HG02588 (cell line): ENCODE measurements around the gene NT5C3A.
"Not testable (repeated sequence)": the region's sequence is repeated elsewhere in the genome, so short reads cannot be mapped to it uniquely, and the experiment has no call there.

Experiments
- ATAC-seq: cut with Tn5 transposase; IDR thresholded peaks from one replicate; pipeline ENCODE4 v1.9.1; 2021; ENCODE audit warnings: mild to moderate bottlenecking, moderate library complexity; ENCODE audit not compliant: unreplicated experiment

The NT5C3A gene

DNA sequence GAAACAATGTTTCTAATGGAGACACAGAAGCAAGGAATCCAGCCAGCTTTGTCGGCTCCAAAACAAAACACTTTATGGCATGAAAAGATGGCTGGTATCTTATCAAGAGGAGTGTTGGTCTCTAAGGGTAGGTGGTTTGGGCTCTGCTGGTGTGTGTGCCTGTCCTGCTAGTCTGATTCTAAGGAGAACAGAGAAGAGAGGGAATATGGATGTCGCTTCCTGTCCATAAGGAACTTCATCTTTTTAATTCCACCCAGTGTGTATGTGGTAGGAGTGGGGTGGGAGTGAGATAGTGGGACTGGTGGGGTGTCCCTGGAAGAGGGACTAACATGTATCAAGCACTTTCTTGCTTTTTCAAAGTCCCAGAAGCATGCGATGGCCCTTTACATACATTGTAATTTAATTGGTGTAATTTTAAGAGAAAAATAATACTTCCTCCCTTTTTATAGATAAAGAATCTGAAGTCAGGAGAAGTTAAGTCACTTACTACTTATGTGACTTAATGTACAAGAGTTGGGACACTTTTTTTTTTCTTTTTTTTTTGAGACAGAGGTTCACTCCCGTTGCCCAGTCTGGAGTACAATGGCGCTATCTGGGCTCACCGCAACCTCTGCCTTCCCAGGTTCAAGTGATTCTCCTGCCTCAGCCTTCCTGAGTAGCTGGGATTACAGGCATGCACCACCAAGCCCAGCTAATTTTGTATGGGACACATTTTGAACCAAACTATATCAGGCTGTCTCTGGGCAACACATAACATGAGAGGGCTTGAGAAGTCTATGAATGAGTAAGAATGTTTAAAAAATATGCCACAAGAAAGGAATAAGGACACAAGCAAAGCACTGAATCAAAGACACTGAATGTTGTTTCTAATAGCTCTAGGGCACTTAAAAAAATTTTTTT is 18.8 kb downstream of the NT5C3A start:
- ATAC-seq: no peak

DNA sequence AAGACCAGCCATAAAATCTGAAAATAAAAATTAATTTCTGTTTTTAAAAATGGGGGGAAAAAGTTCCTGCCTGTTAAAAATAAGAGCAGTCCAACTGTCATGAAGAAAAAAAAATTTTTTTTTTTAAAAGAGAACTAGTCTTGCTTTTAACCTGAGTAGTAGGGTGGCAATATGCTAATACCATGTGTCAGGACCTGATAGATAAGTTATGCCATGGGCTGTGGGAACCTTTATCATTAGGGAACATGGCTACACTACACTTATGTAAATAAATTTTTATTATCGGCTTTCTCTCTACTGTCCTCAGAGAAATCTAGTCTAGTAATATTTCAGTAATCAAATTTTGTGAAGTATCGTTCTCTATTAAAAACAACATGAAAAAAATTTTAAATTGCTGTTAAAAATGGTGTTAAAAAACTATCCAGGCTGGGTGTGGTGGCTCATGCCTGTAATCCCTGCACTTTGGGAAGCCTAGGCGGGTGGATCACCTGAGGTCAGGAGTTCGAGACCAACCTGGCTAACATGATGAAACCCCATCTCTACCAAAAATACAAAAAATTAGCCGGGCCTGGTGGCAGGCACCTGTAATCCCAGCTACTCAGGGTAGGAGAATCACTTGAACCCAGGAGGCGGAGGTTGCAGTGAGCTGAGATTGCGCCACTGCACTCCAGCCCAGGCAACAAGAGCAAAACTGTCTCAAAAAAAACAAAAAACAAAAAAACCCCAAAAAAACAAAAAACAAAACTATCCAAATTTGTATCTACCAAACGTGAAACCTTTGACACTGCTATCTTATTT is 20.7 kb downstream of the NT5C3A start:
- ATAC-seq: no peak

GRCh38 chr7:33040803-33041516 is 21.6 kb downstream of the NT5C3A start:
- peak; percentile 94 for ATAC-seq

DNA sequence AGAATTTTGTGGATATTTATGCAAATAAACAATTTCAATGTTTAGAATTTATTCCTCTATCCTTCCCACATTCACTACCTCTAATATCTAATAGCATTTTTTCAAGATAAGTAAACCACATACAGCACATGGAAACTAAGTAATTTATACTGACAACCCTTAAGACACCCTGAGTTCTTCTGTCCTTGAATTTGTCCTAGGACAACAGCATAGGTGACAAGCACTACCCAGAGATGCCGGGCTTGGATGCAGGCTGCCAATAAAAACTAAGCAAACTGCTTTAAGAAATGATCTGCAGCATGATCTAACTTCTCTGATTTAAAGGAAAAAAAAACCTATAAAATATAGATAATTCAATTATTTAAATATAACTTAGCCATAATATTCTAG is 22.7 kb downstream of the NT5C3A start:
- no peak for ATAC-seq

DNA sequence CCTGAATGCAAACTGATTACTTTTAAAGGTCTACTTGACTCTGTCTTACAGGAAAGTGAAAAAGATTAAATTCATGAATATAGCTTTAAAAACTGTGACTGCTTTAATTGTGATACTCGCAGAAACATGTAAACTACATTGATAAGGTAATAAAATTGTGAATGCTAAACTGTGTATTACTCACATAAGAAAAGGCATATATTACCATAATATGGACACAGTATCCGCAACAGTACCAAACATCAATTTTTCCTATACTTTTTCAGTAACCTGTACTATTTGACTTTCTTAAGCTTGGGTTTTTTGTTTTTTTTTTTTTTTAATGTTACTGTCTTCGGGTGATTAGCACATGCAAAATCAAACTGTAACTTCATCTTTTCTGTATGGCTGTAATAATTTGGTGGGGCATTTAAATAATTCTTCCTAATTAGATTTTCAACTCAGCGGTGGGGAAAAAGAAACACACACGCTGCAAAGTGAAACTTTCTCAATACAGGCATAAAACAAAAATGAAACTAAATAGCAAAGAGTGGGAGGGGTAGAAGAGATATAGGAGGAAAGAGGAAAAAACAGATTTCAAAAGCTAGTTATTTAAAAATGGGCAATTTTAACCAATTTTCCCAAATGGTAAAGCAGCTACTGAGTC is 23.2 kb downstream of the NT5C3A start:
- no peak for ATAC-seq

- ATAC-seq: no peak
Measured at GRCh38 chr7:33038639-33039038, 23.9 kb downstream of the NT5C3A start.

- ATAC-seq: no peak
Measured at GRCh38 chr7:33035776-33036175, 26.8 kb downstream of the NT5C3A start.

DNA sequence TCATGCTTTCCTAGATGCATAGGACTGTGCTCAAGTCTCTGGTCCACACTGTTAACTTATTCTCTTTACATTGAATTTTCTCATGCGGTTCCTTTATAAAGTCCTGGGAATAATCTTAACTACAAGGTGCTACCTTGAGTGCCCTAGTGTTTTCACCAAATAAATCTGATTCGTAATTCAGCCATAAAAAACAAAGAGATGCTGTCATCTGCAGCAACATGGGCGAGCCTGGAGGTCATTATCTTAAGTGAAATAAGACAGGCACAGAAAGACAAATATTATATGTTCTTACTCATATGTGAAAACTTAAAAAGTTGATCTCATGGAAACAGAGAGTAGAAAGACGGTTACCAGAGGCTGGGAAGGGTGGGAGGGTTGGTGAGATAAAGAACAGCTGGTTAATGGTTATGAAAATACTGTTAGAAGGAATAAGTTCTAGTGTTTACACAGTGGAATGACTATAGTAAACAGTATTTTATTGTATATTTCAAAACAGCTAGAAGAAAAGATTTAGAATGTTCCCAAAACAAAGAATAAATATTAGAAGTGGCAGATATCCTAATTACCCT is 38.3 kb downstream of the NT5C3A start:
- no peak for ATAC-seq

GRCh38 chr7:33012364-33012763 is 50.2 kb downstream of the NT5C3A start:
- ATAC-seq: no peak

DNA sequence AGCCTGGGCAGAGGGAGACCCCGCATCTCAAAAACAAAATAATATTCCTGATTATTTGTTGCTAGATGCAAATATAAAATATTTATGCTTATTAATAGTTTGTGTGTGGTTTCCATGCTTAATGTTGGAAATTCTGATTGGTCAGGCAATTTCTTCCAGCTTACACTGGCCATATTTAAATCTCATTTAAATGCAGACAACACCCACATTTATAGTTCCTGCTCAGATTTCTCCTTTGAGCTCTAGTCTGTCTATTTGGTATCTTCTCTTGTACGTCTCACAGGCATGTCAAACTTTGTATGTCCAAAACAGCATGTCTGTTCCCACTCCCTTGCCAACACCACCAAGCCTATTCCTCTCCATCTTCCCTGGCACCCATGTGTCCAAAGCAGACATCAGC is 52.8 kb downstream of the NT5C3A start:
- ATAC-seq: no peak

DNA sequence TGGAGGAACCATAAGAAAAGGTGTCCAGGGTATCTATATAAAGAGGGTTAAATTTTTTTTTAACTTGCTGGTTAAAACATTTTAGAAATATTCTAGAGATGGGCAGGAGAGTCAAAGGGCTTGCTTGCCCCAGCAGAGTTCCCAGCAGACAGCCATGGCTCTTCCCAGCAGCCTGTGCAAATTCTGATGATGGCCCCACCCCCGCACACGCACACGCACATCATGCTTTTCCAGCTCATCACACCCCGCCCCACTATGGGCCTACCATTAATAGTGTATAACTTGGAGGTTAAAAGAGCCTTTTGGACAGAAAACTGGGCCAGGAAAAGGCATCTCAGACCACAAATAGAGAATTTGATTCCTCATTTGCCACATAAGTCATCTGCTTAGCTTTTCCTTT is 56.9 kb downstream of the NT5C3A start:
- ATAC-seq: not testable (repeated sequence)

- ATAC-seq: not testable (repeated sequence)
Measured at GRCh38 chr7:33005193-33005592, 57.4 kb downstream of the NT5C3A start.

DNA sequence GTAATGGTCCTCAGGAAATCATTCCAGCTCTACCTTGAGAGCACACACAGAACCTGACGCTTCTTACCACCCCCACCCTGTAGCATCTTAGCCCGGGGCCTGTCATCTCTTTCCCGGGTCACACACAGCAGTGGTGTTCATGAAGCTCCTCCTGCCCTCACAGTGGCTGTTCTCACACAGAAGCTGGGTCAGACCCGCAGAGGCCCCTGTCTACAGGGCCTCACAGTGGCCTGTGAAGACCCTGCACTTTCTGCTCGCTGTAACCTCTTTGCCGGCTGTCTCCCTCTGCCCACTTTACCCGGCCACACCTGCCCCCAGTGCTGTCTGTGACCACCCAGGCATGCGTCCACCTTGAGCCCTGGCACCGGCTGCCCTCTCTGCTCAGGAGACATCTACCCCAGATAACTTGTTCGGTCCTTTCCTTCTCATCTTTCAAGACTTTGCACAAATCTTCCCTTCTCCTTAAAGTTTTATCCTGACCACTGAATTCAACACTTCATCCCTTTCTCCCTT is 58.4 kb downstream of the NT5C3A start:
- not testable (repeated sequence) for ATAC-seq

DNA sequence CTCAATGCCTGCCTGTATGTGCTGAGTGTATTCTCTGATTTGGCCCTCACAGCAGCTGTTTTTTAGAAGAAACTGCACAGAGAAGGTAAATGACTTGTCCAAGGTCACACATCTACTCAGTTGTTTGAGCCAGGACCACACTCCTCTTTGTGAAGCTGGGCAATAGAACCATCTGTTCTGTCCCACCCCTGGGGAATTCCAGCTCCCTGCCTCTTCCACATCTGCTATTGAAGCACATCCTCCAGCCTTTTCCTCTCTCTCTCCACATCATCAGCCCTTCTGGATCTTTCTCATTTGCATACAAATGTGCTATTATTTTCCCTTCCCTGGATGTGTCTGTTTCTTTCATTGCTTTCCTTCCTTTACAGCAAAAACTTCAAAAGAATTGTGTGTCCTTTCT is 59.5 kb downstream of the NT5C3A start:
- ATAC-seq: not testable (repeated sequence)

GRCh38 chr7:32999380-32999779 is 63.2 kb downstream of the NT5C3A start:
- ATAC-seq: not testable (repeated sequence)

DNA sequence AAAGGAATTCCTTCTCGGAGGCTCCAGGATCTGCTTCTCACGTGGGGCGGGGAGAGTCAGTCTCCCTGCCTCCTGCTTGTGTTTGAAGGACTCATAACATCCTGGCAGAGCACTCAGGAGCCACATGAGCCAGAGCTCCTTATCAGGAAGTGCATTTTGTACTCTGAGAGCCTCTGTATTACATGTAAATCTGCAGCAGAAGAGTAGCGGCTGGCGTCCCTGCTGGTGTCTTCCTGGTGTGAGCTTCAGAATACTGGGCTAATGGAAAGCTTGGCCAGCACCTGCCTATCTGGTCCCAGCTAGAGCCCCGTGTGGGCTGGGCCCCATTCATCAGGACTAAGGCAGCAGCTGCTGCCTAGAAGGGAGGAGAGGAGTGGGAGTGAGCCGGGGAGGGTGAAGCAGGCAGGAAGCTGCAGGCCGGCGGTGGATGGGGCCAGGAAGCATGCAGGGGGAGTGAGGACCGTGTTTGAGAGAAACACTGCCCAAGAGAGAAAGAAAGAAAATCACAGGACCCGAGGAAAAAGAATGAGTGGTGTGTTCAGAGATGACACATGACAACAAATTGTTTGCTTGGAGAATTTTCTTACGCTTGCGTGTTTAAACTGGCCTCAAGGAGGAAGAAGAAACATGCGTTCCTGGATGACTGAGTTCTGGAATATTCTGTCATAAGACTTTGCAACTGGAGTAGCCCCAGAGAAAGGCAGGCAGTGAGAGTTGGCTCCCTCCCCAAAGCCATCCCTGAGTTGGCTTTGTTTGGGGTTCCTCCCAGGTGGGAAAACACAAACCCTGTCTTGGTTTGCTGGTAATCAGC is 64.0 kb downstream of the NT5C3A start:
- ATAC-seq: not testable (repeated sequence)

- not testable (repeated sequence) for ATAC-seq
Measured at GRCh38 chr7:32997956-32998355, 64.6 kb downstream of the NT5C3A start.

DNA sequence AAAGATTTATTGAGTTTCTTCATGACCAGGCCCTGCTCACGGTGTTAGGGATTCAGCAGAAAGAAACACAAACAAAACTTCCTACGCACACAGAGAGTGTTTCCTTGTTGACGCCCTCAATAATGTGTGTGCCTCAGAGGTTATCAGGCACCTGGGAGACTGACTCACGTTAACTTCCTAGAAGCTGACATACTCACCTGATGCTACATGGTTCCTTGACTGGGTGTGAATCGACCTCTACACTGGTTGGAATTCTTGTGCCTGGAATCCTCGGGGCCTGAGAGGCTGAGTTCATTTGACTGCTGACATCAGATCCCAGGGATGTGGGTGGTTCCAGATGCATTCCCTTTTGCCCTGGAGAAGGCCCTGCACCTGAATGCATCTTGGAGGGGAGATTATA is 69.8 kb downstream of the NT5C3A start:
- not testable (repeated sequence) for ATAC-seq

- not testable (repeated sequence) for ATAC-seq
Measured at GRCh38 chr7:32991975-32992700, 70.4 kb downstream of the NT5C3A start.
